ENCODE measurements around the gene ITPR2. TPM values are rescaled to one million over a fixed set of nuclear protein-coding genes. Genes with fewer than 3 reads are reported as not detected.
A peak's percentile ranks its signal among the peaks of the same experiment; 100 is the strongest.
"Not testable (repeated sequence)": the region's sequence is repeated elsewhere in the genome, so short reads cannot be mapped to it uniquely, and the experiment has no call there.

Gene ITPR2
- total RNA-seq, 1 experiment from 2014 or later: 14.3 TPM

DNA sequence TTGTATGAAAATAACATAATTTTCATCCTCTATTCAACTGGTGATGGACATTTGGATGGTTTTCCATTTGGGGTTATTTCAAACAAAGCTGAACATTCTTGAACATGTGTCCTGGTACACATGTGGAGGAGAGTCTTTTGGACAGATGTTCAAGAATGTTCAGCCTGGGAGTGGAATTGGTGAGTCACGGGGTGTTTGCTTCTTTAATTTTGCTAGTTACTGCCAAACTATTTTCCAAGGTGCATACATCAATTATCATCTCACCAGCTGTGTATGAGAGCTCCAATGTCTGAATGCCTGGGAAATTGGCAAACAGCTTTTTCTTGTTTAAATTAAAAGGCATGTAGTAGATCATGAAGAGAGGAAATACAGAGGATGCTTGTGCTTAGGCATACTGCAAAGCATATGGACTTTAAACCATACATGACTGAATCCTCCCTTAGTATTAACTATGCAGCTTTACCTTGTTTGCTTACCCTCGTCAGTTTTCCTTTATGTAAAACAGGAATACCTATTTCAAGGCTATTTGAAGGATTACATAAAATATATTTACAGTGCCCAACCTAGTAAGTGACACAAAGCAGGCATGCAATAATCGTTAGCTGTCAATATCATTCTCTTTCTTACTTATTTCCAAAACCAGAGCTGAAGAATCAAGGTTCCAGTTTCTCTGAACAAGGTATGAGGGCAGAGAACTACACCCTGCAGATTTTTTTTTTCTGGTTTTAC lies 152.1 kb downstream of the ITPR2 start:
- intact Hi-C loops (cut with micrococcal nuclease): no loop called here
- TF ChIP-seq, protein P1, sequence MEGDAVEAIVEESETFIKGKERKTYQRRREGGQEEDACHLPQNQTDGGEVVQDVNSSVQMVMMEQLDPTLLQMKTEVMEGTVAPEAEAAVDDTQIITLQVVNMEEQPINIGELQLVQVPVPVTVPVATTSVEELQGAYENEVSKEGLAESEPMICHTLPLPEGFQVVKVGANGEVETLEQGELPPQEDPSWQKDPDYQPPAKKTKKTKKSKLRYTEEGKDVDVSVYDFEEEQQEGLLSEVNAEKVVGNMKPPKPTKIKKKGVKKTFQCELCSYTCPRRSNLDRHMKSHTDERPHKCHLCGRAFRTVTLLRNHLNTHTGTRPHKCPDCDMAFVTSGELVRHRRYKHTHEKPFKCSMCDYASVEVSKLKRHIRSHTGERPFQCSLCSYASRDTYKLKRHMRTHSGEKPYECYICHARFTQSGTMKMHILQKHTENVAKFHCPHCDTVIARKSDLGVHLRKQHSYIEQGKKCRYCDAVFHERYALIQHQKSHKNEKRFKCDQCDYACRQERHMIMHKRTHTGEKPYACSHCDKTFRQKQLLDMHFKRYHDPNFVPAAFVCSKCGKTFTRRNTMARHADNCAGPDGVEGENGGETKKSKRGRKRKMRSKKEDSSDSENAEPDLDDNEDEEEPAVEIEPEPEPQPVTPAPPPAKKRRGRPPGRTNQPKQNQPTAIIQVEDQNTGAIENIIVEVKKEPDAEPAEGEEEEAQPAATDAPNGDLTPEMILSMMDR (IDR thresholded peaks at IDR 0.05; ENCODE audit: unreplicated experiment): no peak
- Mint-ChIP-seq H3K27me3 (ENCODE audit: insufficient read depth, unreplicated experiment) (no peaks in the 10 kb centered on the region), H3K27ac (ENCODE audit: low read depth, unreplicated experiment) (peak overlapping the region; percentile 18), H3K9me3 (ENCODE audit: unreplicated experiment) (no peaks in the 10 kb centered on the region), H3K4me3 (ENCODE audit: unreplicated experiment) (no peak overlapping the region), H3K36me3 (ENCODE audit: insufficient read depth, unreplicated experiment) (peaks cover 5% of the 10 kb centered on the region), H3K4me1 (ENCODE audit: insufficient read depth, unreplicated experiment) (peaks cover 22% of the 10 kb centered on the region)
- DNase-seq (ENCODE audit: unreplicated experiment): peak; percentile 26
- BruUV-seq (replicated peaks): no TSS peak
- ChIA-PET CTCF (interaction anchor here (0.6 to 2.3 kb wide), 5 partner anchors 20 to 576 kb away, joined by 3 to 5 read pairs (median 4); no protein-coding TSS in a partner anchor), POLR2A (interaction anchor here (0.7 to 1.3 kb wide), 4 partner anchors 10 to 553 kb away, joined by 3 to 5 read pairs (median 3); no protein-coding TSS in a partner anchor)

DNA sequence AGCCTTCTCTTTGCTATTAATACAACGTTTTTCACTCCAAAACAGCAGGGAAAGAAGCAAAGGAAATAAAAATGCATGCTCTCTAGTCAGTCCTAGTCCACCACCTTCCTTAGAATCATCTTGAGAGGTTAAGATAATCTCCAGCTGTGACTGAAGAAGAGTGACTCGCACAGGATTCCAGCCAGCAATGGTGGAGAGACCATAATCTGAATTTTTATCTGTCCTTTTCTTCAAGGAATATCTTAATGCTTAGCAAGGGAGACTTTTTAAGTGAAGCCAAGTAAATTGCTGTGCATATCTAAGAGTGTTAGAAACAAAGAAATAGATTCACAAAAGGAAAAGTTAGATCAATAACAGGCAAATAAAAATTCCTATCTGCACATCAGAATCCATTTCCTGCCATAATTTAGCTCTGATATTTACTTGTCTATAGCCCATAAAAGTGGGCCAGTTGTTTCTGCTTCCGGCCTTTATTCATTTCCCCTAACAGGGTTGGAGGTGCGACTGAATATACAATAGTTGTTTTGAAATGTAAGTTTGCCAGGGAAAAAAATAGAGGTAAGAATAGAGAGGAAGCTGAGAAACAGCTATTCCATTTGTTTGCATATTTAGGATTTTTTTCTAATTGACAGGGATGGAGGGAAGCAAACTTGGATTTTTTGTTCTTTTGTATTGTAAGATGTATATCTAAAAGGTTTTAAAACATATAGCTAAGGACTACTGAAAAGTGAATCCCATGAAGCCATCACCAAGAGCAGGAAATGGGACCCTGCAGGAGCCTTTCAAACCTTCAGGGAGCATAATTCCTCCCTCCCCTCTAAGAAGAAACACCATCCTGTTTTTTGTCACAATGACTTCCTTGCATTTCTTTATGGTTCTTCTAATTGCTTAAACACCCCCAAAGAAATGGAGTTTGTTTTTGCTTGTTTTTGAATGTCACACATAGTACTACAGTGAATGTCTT lies 154.0 kb downstream of the ITPR2 start:
- intact Hi-C loops (cut with micrococcal nuclease): no loop called here
- BruUV-seq (replicated peaks): no TSS peak
- no peak for DNase-seq (ENCODE audit: unreplicated experiment)
- CTCF ChIA-PET: no interaction called here
- Mint-ChIP-seq H3K4me1 (ENCODE audit: insufficient read depth, unreplicated experiment) (peaks cover 22% of the 10 kb centered on the region), H3K27me3 (ENCODE audit: insufficient read depth, unreplicated experiment) (no peaks in the 10 kb centered on the region), H3K4me3 (ENCODE audit: unreplicated experiment) (no peak overlapping the region), H3K27ac (ENCODE audit: low read depth, unreplicated experiment) (no peak overlapping the region), H3K36me3 (ENCODE audit: insufficient read depth, unreplicated experiment) (peaks cover 5% of the 10 kb centered on the region), H3K9me3 (ENCODE audit: unreplicated experiment) (no peaks in the 10 kb centered on the region)
- POLR2A ChIA-PET: interaction anchor here (0.6 to 0.8 kb wide), 2 partner anchors 12 to 241 kb away, joined by 3 read pairs; no protein-coding TSS in a partner anchor
- TF ChIP-seq, protein P1 (IDR thresholded peaks at IDR 0.05; ENCODE audit: unreplicated experiment): no peak

DNA sequence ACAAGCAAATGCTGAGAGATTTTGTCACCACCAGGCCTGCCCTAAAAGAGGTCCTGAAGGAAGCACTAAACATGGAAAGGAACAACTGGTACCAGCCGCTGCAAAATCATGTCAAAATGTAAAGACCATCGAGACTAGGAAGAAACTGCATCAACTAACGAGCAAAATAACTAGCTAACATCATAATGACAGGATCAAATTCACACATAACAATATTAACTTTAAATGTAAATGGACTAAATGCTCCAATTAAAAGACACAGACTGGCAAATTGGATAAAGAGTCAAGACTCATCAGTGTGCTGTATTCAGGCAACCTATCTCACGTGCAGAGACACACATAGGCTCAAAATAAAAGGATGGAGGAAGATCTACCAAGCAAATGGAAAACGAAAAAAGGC lies 161.5 kb downstream of the ITPR2 start:
- not testable (repeated sequence) for H3K27ac Mint-ChIP-seq (ENCODE audit: low read depth, unreplicated experiment)

DNA sequence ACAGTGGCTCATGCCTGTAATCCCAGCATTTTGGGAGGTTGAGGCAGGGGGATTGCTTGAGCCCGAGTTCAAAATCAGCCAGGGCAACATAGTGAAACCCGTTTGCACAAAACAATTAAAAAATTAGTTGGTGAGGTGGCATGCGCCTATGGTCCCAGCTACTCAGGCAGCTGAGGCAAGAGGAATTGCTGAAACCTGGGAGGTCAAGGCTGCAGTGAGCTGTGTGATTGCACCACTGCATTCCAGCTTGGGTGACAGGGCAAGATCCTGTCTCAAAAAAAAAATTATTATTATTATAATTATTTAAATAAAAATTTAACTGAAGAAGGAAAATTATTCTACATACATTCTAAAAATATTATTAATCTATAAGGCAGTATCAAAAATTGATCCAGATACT lies 164.1 kb downstream of the ITPR2 start:
- H3K4me3 Mint-ChIP-seq (ENCODE audit: unreplicated experiment): no peak overlapping the region
- H3K27ac Mint-ChIP-seq (ENCODE audit: low read depth, unreplicated experiment): no peak overlapping the region
- CTCF ChIA-PET: no interaction called here
- no peaks in the 10 kb centered on the region for H3K27me3 Mint-ChIP-seq (ENCODE audit: insufficient read depth, unreplicated experiment)
- H3K4me1 Mint-ChIP-seq (ENCODE audit: insufficient read depth, unreplicated experiment): no peaks in the 10 kb centered on the region
- no peaks in the 10 kb centered on the region for H3K9me3 Mint-ChIP-seq (ENCODE audit: unreplicated experiment)
- TF ChIP-seq, protein P1 (IDR thresholded peaks at IDR 0.05; ENCODE audit: unreplicated experiment): no peak
- POLR2A ChIA-PET: interaction anchor here (0.6 to 0.9 kb wide), 4 partner anchors 10 to 40 kb away, joined by 3 to 4 read pairs (median 3); no protein-coding TSS in a partner anchor
- intact Hi-C loops (cut with micrococcal nuclease): no loop called here
- peak; percentile 39 for DNase-seq (ENCODE audit: unreplicated experiment)
- no peaks in the 10 kb centered on the region for H3K36me3 Mint-ChIP-seq (ENCODE audit: insufficient read depth, unreplicated experiment)
- BruUV-seq (replicated peaks): no TSS peak

More for the DNA sequence above, 161.5 kb downstream of the ITPR2 start:
- H3K4me3 Mint-ChIP-seq (ENCODE audit: unreplicated experiment); H3K9me3 Mint-ChIP-seq (ENCODE audit: unreplicated experiment); intact Hi-C loops (cut with micrococcal nuclease); DNase-seq (ENCODE audit: unreplicated experiment); POLR2A ChIA-PET; H3K4me1 Mint-ChIP-seq (ENCODE audit: insufficient read depth, unreplicated experiment); H3K27me3 Mint-ChIP-seq (ENCODE audit: insufficient read depth, unreplicated experiment); H3K36me3 Mint-ChIP-seq (ENCODE audit: insufficient read depth, unreplicated experiment); BruUV-seq (replicated peaks): not testable (repeated sequence)
- CTCF ChIA-PET: interaction anchor here (0.7 kb wide), 1 partner anchor 231 kb away, joined by 3 read pairs; no protein-coding TSS in a partner anchor
